Activated CD8-positive, alpha-beta T cell treated with anti-CD3 and anti-CD28 coated beads, Interleukin-2, amount 10 ng/mL, durations not matched to agents 7 days and 5 days (primary cell): ENCODE results near the gene OPA3. TPM values are rescaled to one million over a fixed set of nuclear protein-coding genes. Genes with fewer than 3 reads are reported as not detected.

Experiments
- ATAC-seq: fragments of 150-1000 bp; cut with Tn5 transposase; one replicate; pipeline ENCODE4 v1.10.0; 2021; ENCODE audit warnings: moderate library complexity
- CTCF ChIA-PET: fragments of 350-600 bp; sonication (Branson Sonifier 250); formaldehyde crosslinking; loops from one replicate; lab custom pipeline; 2021; ENCODE audit warnings: antibody characterized with exemption; lab: Charles Lee
- POLR2A ChIA-PET: fragments of 350-600 bp; sonication (Branson Sonifier 250); formaldehyde crosslinking; loops from one replicate; lab custom pipeline; 2021; ENCODE audit warnings: antibody characterized with exemption; lab: Charles Lee
- DNase-seq: peaks from one replicate; pipeline ENCODE4 v3.0.0-alpha.2; 2020
- H3K27ac Mint-ChIP-seq: one replicate; pipeline ENCODE4 v1.8.0; 2021; ENCODE audit warnings: mild to moderate bottlenecking, mixed read lengths
- H3K27me3 Mint-ChIP-seq: one replicate; pipeline ENCODE4 v1.8.0; 2021; ENCODE audit warnings: low read depth, mixed read lengths
- H3K36me3 Mint-ChIP-seq: one replicate; pipeline ENCODE4 v1.8.0; 2021; ENCODE audit warnings: low read depth, mixed read lengths
- H3K4me1 Mint-ChIP-seq: one replicate; pipeline ENCODE4 v1.8.0; 2021; ENCODE audit warnings: low read depth, mixed read lengths
- H3K4me3 Mint-ChIP-seq: one replicate; pipeline ENCODE4 v1.8.0; 2021; ENCODE audit warnings: mild to moderate bottlenecking, mixed read lengths
- H3K9me3 Mint-ChIP-seq: one replicate; pipeline ENCODE4 v1.8.0; 2022; ENCODE audit warnings: mixed read lengths; ENCODE audit not compliant: insufficient read depth
- total RNA-seq, 2 experiments: library from RNA; stranded (reverse); gene quantifications; one replicate each; pipeline ENCODE4 v1.2.3, GENCODE V29; 2021

Gene OPA3
- total RNA-seq, 2 experiments from 2014 or later, result 13.4 to 14.9 TPM

DNA sequence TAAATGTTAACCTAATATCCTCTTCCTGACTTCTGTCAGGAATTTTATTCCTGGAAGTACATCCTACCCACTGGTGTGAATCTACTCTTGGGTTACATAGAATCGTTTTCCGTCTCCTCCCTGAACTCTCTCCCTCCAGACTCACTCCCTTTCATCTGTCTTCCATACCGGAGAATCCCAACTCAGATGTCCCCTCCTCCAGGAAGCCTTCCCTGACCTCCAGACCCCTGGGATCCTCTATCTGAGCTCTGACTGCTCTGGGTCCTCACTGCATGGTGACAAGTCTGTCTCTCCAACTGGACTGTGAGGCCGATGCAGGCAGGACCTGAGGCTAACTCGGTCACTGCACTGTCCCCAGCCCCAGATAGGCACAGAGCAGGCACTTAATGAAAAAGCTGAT lies 24.6 kb downstream of the OPA3 start:
- peaks cover 4% of the 10 kb centered on the region for H3K36me3 Mint-ChIP-seq
- ATAC-seq (no peak), DNase-seq (no peak)
- no peak overlapping the region for H3K4me3 Mint-ChIP-seq
- POLR2A ChIA-PET, result no interaction called here
- H3K27ac Mint-ChIP-seq, result peak overlapping the region; percentile 43
- CTCF ChIA-PET, result no interaction called here
- peaks cover 39% of the 10 kb centered on the region for H3K4me1 Mint-ChIP-seq
- no peaks in the 10 kb centered on the region for H3K9me3 Mint-ChIP-seq
- no peaks in the 10 kb centered on the region for H3K27me3 Mint-ChIP-seq

DNA sequence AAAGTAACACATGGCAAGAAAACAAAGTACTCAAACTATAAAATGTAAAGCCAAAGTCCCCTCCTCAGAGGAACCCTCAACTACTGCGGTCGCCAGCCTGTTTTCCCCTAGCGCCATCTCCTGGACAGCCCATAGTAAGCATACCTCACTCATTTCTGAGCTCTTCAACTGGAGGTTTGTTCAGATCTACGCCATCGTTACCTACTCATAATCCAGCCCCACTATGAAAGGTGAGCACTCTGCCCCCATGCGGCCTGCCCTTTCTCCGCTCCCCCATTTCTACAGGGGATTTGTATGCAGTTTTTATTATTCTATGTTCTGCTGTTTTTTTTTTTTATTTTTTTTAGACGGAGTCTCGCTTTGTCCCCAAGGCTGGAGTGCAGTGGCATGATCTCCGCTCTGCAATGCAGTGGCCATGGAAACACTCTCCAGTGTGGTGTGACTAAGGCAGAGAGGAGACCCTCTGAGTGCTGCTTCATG lies 26.2 kb downstream of the OPA3 start:
- no peaks in the 10 kb centered on the region for H3K9me3 Mint-ChIP-seq
- CTCF ChIA-PET, result interaction anchor here (0.5 to 2.8 kb wide), 41 partner anchors 9 to 328 kb away, joined by 3 to 30 read pairs (median 5); partner anchors contain the start of genes GIPR, IRF2BP1, OPA3 and QPCTL
- no peak overlapping the region for H3K4me3 Mint-ChIP-seq
- H3K27ac Mint-ChIP-seq, result peak overlapping the region; percentile 62
- peak; percentile 82 for DNase-seq
- H3K36me3 Mint-ChIP-seq, result peaks cover 4% of the 10 kb centered on the region
- peaks cover 28% of the 10 kb centered on the region for H3K4me1 Mint-ChIP-seq
- peak; percentile 98 for ATAC-seq
- H3K27me3 Mint-ChIP-seq, result no peaks in the 10 kb centered on the region
- POLR2A ChIA-PET, result no interaction called here

DNA sequence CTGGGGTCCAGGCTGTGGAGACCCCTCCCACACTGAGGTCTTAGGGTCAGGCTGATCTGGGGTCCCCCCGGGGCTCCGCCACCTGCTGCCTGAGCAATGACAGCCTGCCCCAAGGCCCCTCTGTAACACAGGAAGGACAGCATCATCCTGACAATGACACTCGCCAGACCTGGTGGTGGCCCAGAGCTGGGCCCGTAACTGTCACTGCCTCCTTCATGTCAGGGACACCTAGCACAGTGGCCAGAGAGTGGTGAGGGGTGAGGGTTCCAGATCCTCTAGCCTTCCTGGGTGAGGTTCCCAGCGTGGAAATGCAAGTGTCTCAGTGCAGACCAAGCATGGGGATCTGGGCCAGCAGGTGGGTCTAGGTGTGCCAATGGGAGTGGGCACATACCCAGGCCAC lies 27.8 kb downstream of the OPA3 start:
- POLR2A ChIA-PET, result no interaction called here
- H3K4me3 Mint-ChIP-seq, result no peak overlapping the region

DNA sequence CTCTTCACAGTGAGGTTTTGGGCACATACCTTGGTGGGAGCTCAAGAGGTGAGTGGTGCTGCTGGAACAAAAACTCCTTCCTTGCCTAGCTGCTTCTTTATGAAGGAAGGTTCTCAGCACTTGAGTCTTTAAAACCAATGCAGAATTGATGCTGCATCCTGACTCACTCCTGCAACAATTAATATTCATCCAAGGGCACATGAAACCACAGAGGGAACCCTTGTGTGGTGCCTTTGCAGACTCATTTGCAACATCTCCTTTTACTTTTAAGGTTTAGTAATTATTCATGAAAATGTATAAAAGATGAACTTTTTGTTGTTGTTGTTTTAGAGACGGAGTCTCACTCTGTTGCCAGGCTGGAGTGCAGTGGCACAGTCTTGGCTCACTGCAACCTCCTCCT lies 30.1 kb downstream of the OPA3 start:
- ATAC-seq (no peak), DNase-seq (no peak)
- ChIA-PET POLR2A (no interaction called here), CTCF (no interaction called here)
- Mint-ChIP-seq H3K4me1 (peaks cover 9% of the 10 kb centered on the region), H3K4me3 (no peak overlapping the region), H3K9me3 (no peaks in the 10 kb centered on the region), H3K27me3 (no peaks in the 10 kb centered on the region), H3K27ac (no peak overlapping the region), H3K36me3 (peaks cover 4% of the 10 kb centered on the region)

More for the DNA sequence above, 27.8 kb downstream of the OPA3 start:
- no peaks in the 10 kb centered on the region for H3K9me3 Mint-ChIP-seq
- no peak for ATAC-seq
- no peak for DNase-seq
- H3K27me3 Mint-ChIP-seq, result no peaks in the 10 kb centered on the region
- peaks cover 8% of the 10 kb centered on the region for H3K36me3 Mint-ChIP-seq
- H3K4me1 Mint-ChIP-seq, result peaks cover 19% of the 10 kb centered on the region
- CTCF ChIA-PET, result interaction anchor here (2.1 to 2.8 kb wide), 6 partner anchors 8 to 78 kb away, joined by 14 to 28 read pairs (median 18); no protein-coding TSS in a partner anchor
- H3K27ac Mint-ChIP-seq, result no peak overlapping the region

DNA sequence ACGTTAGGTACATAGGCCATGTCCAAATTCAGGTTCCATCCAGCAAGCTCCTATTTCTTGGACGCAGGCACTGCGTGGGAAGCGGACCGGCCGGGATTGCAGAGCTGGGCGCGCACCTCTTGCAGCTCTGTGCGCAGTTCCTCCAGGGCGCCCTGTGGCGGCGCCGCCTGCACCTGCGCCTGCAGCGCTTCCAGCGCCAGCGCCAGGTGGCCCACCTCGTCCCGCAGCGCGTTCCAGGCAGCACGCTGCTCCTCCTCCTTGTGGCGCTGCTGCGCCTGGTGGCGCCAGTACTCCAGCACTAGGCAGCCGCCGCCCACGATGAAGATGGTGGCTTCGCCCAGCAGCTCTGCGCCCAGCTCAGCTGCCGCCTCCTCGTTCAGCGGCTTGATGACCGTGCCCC lies 31.1 kb downstream of the OPA3 start:
- ATAC-seq (no peak), DNase-seq (no peak)
- H3K27me3 Mint-ChIP-seq, result no peaks in the 10 kb centered on the region
- ChIA-PET POLR2A (interaction anchor here (0.8 kb wide), 1 partner anchor 10 kb away, joined by 3 read pairs; no protein-coding TSS in a partner anchor), CTCF (no interaction called here)
- H3K4me1 Mint-ChIP-seq, result peaks cover 4% of the 10 kb centered on the region
- no peaks in the 10 kb centered on the region for H3K9me3 Mint-ChIP-seq
- no peak overlapping the region for H3K4me3 Mint-ChIP-seq
- peaks cover 4% of the 10 kb centered on the region for H3K36me3 Mint-ChIP-seq
- H3K27ac Mint-ChIP-seq, result no peak overlapping the region

DNA sequence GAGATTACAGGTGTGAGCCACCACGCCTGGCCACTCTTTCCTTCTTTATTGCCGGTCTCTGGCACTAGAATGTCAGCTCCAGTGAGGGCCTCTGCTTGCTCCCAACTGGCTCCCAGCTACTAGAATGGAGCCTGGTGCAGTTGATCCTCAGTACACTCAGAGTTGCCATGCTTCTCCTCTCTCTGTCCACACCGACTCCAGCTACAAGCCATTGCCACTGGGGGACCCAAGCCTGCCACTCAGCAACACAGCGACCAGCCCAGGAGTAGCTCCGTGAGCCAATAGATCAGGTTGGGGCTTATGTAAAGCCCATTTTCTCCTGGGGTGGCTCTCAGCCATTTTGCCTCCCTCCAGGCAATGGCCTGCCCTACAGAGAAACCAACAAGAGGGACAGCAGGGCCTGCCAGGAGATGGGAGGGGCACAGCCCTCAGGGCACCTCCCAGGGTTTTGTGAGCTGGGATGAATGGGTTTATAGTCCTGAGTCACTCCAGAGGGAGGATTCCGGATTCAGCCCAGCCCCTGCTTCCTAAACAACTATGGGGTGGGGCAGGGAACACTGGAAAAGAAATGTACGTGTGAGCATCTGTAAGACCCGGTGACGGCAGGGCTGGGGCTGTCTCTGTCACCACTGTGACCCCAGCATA lies 36.5 kb downstream of the OPA3 start:
- Mint-ChIP-seq H3K27ac (no peak overlapping the region), H3K4me1 (peaks cover 2% of the 10 kb centered on the region), H3K27me3 (no peaks in the 10 kb centered on the region), H3K9me3 (no peaks in the 10 kb centered on the region), H3K36me3 (peaks cover 3% of the 10 kb centered on the region), H3K4me3 (no peak overlapping the region)
- ATAC-seq, result no peak
- ChIA-PET POLR2A (no interaction called here), CTCF (interaction anchor here (4.5 kb wide), 1 partner anchor 10 kb away, joined by 28 read pairs; no protein-coding TSS in a partner anchor)
- no peak for DNase-seq

DNA sequence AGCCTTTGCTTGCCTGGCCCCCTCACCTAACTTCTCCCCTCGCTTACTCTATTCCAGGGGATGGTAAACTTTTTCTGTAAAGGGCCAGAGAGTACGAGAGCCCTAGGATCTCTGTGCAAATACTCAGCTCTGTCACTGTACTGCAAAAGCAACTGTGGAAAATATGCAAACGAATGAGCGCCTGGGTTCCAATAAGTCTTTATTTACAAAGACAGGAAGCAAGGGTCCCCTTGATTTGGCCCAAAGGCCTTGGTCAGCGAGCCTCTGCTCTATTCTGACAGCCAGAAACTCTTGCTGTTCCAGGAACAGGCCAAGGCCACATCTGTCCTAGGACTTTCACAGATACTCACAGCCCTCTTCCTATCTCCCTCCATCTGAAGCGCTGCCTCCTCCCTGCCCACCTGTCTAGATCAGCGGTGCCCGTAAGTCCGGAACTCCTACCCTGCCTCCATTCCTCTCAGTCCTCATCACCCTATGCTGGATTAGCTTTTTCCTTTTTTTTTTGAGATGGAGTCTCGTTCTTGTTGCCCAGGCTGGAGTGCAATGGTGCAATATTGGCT lies 37.3 kb downstream of the OPA3 start:
- no peak for ATAC-seq
- no peaks in the 10 kb centered on the region for H3K9me3 Mint-ChIP-seq
- H3K4me1 Mint-ChIP-seq, result peaks cover 2% of the 10 kb centered on the region
- CTCF ChIA-PET, result interaction anchor here (4.5 kb wide), 1 partner anchor 11 kb away, joined by 28 read pairs; no protein-coding TSS in a partner anchor
- H3K36me3 Mint-ChIP-seq, result no peaks in the 10 kb centered on the region
- POLR2A ChIA-PET, result no interaction called here
- H3K4me3 Mint-ChIP-seq, result no peak overlapping the region
- no peak for DNase-seq
- no peaks in the 10 kb centered on the region for H3K27me3 Mint-ChIP-seq
- no peak overlapping the region for H3K27ac Mint-ChIP-seq

DNA sequence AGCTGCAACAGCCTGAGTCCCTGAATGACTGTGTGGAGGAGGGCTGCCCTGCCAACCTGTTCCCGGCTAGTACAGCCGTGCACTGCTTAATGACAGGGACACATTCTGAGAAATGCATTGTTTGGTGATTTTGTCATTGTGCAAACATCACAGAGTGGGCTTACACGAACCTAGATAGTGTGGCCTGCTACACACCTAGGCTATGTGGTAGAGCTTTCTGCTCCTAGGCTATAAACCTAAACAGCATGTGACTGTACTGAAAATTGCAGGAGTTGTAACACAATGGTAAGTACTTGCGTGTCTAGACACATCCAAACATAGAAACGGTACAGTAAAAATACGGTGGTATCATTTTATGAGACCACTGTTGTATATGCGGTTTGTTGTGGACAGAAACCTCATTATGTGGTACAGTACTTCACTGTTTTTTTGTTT lies 42.4 kb downstream of the OPA3 start:
- H3K36me3 Mint-ChIP-seq, result peaks cover 3% of the 10 kb centered on the region
- H3K4me1 Mint-ChIP-seq, result peaks cover 2% of the 10 kb centered on the region
- ChIA-PET CTCF (interaction anchor here (4.0 kb wide), 1 partner anchor 16 kb away, joined by 30 read pairs; no protein-coding TSS in a partner anchor), POLR2A (no interaction called here)
- DNase-seq, result no peak
- H3K9me3 Mint-ChIP-seq, result no peaks in the 10 kb centered on the region
- H3K4me3 Mint-ChIP-seq, result no peak overlapping the region
- no peak overlapping the region for H3K27ac Mint-ChIP-seq
- no peaks in the 10 kb centered on the region for H3K27me3 Mint-ChIP-seq
- ATAC-seq, result no peak

DNA sequence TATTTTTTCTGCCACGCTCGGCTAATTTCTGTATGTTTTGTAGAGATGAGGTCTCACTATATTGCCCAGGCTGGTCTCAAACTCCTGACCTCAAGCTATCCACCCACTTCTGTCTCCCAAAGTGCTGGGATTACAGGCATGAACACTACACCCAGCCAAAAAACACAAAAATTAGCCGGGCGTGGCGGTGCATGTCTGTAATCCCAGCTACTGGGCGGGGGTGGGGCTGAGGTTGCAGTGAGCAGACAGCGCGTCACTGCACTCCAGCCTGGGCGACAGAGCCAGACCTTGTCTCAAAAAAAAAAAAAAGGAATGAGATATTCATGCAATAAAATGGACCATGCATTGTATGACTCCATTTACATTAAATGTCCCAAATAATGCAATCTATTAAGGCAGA lies 45.1 kb downstream of the OPA3 start:
- CTCF ChIA-PET, result no interaction called here
- ATAC-seq (no peak), DNase-seq (no peak)
- Mint-ChIP-seq H3K27me3 (no peaks in the 10 kb centered on the region), H3K27ac (no peak overlapping the region), H3K9me3 (no peaks in the 10 kb centered on the region), H3K4me1 (peaks cover 2% of the 10 kb centered on the region), H3K4me3 (no peak overlapping the region), H3K36me3 (peaks cover 3% of the 10 kb centered on the region)
- POLR2A ChIA-PET, result interaction anchor here (0.7 kb wide), 1 partner anchor 754 kb away, joined by 3 read pairs; no protein-coding TSS in a partner anchor

DNA sequence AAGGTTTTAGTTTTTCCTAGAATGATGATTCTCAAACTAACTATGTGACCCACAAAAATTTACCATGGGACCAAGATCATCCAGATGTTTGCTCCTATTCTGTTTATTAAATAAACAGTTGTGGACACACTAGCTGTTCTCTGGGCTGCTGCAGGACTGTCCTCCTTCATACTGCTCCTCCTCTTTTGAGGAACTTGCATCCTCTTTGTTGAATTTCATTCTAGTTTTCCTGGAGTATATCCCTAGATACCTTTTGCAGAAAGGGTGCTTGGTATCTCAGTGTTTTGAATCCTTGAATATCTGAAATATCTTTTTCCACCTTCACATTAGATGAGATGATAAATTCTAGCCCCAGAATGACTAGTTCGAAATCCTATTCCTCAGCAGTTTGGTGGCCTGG lies 53.3 kb downstream of the OPA3 start:
- no peak for ATAC-seq
- H3K4me3 Mint-ChIP-seq, result no peak overlapping the region
- no peak overlapping the region for H3K27ac Mint-ChIP-seq
- peaks cover 5% of the 10 kb centered on the region for H3K4me1 Mint-ChIP-seq
- POLR2A ChIA-PET, result no interaction called here
- H3K36me3 Mint-ChIP-seq, result peaks cover 33% of the 10 kb centered on the region
- peaks cover 3% of the 10 kb centered on the region for H3K9me3 Mint-ChIP-seq
- H3K27me3 Mint-ChIP-seq, result peaks cover 2% of the 10 kb centered on the region
- DNase-seq, result no peak
- CTCF ChIA-PET, result interaction anchor here (0.7 kb wide), 1 partner anchor 27 kb away, joined by 3 read pairs; no protein-coding TSS in a partner anchor

DNA sequence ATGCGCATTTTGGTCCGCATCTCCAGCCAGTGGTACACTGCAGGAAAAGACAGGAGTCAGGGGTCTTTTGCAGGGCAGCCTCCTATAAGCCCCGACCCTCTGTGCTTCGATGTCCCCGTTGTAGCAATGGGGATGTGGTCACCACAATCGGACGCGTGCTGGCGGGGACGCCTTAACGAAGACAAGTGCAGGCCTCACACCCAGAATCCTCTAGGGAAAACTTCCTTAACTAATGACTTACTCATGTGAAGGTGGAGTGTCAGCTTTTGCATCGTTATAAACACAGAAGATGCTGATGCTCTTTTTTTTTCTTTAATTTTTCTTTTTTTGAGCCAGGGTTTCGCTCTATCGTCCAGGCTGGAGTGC lies 55.2 kb downstream of the OPA3 start:
- H3K4me3 Mint-ChIP-seq, result no peak overlapping the region
- no peak for DNase-seq
- POLR2A ChIA-PET, result interaction anchor here (0.6 kb wide), 1 partner anchor 74 kb away, joined by 3 read pairs; no protein-coding TSS in a partner anchor

More for the DNA sequence above, 55.2 kb downstream of the OPA3 start:
- Mint-ChIP-seq H3K36me3 (peaks cover 47% of the 10 kb centered on the region), H3K9me3 (peaks cover 3% of the 10 kb centered on the region), H3K27me3 (peaks cover 2% of the 10 kb centered on the region), H3K27ac (no peak overlapping the region), H3K4me1 (peaks cover 7% of the 10 kb centered on the region)
- no peak for ATAC-seq
- CTCF ChIA-PET, result interaction anchor here (0.8 kb wide), 1 partner anchor 68 kb away, joined by 4 read pairs; no protein-coding TSS in a partner anchor
